DMS114 treated with DMSO at 0.1 percent for 48 hours (cell line): ENCODE measurements around the gene OR12D2.
"Not testable (repeated sequence)": the region's sequence is repeated elsewhere in the genome, so short reads cannot be mapped to it uniquely, and the experiment has no call there.

Experiments
- DNase-seq: peaks from one replicate; lab custom pipeline; 2025; ENCODE audit not compliant: unreplicated experiment; lab: John Stamatoyannopoulos, UW

Gene OR12D2, protein sequence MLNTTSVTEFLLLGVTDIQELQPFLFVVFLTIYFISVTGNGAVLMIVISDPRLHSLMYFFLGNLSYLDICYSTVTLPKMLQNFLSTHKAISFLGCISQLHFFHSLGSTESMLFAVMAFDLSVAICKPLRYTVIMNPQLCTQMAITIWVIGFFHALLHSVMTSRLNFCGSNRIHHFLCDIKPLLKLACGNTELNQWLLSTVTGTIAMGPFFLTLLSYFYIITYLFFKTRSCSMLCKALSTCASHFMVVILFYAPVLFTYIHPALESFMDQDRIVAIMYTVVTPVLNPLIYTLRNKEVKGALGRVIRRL

DNA sequence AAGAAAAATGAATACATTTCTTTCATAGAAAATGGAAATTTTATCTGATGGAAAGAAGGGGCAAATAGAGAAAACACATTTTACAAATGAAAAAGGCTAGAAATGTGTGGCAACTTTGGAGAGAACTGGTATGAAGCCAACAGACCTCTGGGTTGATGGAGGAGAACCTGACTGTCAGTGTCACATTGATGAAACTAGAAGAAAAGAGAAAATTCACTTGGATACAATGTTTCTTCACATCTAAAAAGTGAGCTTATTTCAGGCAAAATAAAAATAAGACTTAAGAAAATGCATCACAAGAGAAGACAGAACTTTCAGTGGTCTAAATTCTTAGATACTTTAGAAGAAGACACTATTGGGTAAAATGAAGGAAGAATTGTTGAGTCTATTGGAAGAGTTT, at the start of gene OR12D2:
OR12D2 (plus strand) TSS at position 301 of the 400 bp plus-strand sequence. CDS start 1,069 bp downstream, outside the sequence.
- no peak for DNase-seq

DNA sequence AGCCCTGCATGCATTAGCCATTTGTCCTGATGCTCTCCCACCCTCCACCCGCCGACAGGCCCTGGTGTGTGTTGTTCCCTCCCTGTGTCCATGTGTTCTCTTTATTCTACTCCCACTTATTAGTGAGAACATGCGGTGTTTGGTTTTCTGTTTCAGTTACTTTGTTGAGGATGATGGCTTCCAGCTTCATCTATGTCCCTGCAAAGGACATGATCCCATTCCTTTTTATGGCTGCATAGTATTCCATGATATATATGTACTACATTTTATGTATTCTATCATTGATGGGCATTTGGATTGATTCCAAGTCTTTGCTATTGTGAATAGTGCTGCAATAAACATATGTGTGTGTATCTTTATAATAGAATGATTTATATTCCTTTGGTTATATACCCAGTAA, 46.1 kb upstream of the OR12D2 start:
- not testable (repeated sequence) for DNase-seq

DNA sequence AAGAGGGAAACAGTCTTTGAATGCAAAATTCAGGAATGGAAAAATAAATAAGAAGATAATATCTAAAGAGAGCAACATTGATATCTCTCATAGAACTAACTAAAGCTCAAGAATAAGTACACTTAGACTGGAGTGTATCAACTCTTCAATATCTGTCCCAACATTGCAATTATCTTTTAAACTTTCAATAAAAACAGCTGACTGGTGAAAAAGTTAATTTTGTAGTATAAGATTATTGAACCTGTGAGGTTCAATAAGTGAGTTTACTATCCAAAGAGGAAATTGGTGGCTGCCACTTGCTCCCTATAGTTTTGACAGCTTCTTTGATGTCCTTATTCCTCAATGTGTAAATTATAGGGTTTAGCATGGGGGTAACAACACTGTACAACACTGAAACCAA, 40.5 kb upstream of the OR12D2 start:
- DNase-seq = no peak

DNA sequence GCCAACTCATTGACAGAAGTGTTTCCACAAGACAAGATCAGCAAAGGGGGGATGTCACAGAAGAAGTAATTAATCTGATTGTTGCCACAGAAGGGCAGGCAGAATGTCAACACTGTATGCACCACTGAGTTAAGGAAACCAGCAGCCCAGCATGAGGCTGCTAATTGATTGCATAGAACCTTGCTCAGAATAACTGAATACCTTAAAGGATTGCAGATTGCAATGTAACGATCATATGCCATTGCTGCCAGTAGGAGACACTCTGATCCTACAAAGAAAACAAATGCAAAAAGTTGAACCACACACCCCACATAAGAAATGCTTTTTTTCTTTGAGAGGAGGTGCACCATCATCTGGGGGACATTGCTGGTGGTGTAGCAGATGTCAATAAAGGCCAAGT, 39.8 kb upstream of the OR12D2 start:
- no peak for DNase-seq

DNA sequence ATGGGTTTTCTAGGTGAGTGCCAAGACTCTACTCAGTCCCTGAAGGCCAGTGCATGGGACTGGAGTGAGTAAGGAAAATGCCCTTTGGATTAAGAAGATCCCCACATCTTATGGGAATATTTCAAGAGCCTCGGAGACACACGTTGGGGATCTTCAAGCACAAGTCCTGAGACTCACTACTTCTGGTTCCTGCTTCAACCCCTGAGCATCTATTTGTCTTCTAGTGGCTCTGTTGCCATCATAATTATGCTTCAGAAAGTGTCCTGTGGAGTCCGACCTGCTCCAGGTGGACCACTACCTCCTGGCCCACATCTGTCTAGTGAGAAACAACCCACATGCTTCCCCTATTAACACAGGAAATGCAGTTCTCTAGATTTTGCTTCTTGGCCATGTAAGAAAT, 26.7 kb upstream of the OR12D2 start, which contains the start of gene OR5V1:
OR5V1 (minus strand) TSS at position 101 of the 400 bp plus-strand sequence. CDS start 12,670 bp downstream, outside the sequence.
- no peak for DNase-seq

DNA sequence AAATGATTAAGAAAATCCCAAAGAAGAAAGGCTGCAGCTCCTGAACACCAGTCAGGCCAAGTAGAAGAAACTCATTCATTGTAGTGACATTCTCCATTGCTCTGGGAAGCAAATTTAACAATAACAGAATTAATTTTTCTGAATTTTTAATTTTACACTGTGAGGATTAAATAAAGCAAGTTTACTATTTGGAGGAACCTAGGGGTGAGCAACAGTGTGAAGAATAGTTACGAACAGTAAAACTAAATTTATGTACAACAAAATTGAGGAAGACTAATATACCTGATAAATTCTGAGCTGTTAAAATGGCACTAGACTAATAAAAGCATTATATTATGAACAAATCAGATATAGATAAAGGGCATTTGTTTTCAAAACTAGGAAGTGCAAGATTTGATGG, 20.2 kb upstream of the OR12D2 start, which contains the start of gene OR12D3:
OR12D3 (minus strand) TSS at position 101 of the 400 bp plus-strand sequence; CDS start at position 97, 4 bp downstream.
- DNase-seq = no peak

DNA sequence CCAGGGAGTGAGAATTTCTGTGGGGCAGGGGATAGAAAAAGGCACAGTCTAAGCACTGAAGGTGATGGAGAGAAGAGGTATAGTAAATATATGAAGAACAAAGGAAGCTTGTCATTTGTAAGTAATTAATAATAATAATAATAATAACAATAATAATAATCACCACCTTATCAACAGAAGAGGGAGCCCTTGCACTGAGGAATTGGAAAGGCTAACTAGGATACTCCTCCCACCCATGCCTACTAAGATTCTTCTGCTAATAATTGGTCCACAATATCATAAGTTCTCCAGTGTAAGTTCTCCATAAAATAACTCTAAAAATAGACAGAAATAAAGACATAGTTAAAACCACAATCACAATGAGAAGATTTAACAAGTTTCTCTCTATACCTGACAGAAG, 19.4 kb upstream of the OR12D2 start:
- peak; percentile 28 for DNase-seq

DNA sequence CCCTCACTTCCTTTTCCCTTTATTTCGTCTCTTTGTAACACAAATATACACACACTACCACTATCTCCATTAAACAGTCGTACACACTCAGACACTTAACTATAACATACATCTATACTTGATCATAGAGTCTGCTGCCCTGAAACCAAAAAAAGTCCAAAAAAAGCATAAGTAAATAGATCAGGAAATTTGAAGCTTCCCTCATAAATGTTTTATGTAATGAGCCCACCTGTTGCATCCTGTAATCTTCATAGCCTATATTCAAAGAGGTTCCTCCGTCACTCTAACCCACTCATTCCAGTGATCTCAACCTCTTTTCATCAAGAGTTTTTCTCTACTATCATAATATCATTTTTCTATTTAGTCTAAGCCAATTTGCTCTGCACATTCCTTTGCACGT, 6.9 kb upstream of the OR12D2 start:
- DNase-seq = no peak

DNA sequence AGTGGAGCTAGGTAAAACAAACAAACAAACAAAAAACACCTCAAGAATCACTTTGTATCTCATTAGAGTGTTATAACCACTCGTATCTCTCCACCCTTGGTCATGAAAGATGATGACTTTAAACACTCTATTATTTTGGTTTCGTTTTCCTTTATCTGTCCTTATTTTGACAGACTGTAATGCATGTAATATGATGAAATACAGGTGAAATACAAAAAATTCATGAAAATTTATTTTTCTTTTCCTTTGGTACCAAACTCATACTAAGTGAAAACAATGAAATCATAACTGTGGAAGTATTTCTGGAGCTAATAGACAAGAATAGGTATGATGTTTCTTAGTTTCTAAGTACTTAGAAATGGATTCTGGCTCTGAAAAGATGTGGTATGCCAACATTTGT, 4.1 kb downstream of the OR12D2 start:
- DNase-seq = no peak

DNA sequence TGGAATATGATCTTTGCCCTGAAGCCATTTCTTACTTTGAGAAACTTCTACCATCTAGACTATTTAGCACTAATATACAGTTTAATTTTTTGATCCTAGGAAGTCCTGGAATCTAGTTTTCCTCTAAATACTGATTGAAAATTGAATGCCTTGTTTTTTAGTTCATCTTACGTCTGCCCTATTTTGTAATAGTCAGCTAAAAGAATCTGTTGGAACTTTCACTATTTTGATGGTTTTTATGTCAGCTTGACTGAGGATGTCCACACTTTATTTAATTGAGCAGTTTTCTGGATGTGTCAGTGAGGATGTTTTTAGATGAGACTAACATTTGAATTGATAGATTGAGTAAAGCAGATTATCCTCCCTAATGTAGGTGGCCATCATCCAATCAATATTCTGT, 8.4 kb downstream of the OR12D2 start:
- DNase-seq = no peak

DNA sequence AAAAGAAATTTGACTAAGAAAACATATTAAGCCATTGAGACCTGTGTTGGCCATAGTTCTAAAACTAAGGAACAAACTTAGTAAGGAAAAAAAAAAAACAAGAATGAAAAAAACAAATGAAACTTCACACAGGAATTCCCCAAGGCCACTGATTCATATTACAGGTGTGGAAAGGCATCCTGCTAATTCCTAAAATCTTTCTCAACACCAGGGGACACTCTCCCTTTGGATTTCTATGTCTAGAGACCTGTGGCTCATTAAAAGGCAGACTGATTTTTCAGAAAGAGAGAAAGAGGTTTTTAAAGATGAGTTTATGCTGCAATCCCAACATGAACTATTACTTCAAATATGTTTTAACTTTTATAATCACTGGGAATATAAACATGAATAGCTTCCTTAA, 19.2 kb downstream of the OR12D2 start, which contains the start of gene OR12D1:
OR12D1 (plus strand) TSS at position 341 of the 400 bp plus-strand sequence.
- DNase-seq = no peak

DNA sequence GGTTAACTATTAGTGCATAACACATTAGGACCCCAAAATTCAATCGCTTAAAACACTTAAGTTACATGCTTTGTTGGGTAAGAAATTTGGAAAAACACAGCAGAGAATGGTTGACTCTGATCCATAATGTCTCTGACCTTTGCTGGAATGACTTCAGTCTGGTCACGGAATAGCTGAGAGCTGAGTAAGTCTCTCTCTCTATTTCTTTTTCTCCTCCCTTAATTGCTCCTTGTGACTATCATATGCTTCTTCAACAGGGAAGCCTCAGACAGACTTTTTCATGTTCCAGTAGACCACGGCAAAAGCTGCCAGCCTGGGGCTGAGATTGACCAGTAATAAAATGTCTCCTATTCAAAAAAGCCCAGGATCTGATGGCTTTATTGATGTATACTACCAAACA, 24.1 kb downstream of the OR12D2 start:
- no peak for DNase-seq

DNA sequence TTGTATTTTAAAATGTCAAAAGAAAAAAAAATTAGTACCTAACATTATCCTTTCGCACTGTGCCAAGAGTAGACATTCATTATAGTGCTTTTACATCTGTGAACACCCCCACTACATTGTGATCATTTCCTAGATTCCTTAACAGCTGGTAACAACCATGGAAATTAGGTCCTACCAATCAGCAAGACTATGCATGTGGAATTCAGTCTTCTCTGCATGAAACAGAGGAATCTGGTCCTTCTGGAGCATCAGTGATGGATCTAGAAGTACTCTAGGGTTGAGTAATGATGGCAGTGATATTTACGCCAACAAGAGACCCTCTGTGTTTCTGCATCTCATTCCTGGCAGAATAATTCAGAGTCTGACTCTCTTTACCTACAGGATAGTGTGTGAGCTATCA, 28.7 kb downstream of the OR12D2 start:
- no peak for DNase-seq

DNA sequence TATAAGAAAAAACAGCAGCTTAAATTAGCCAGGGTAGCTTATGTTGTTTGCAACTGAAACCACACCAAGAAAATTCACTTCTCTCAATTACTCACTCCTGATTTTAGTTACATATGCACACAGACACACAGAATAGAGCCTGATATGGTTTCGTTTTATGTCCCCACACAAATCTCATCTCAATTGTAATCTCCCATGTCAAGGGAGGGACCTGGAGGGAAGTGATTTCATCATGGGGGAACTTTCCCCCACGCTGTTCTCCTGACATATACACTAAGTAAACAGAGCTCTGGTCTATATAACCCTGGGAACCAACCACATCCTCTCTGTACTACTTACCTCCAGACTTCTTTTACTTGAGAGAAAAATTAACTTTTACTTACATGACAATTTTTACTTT, 29.1 kb downstream of the OR12D2 start:
- no peak for DNase-seq

DNA sequence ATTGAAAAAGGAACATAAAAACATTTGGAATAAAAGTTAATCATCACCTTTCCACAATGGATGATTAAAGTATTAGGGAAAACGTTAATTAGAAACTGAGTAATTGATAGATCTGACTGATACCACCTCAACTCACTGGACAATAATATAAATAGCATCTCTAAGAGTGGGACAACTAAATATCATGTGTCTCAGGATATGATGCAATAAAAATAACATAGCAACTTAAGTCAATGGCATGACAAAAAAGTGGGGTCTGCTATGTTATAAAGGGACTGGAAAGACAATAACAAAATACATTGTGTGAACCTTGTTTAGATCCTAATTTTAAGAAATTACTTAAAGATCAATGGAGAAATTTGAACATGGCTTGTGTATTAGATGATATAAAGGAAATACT, 29.6 kb downstream of the OR12D2 start:
- DNase-seq = no peak

DNA sequence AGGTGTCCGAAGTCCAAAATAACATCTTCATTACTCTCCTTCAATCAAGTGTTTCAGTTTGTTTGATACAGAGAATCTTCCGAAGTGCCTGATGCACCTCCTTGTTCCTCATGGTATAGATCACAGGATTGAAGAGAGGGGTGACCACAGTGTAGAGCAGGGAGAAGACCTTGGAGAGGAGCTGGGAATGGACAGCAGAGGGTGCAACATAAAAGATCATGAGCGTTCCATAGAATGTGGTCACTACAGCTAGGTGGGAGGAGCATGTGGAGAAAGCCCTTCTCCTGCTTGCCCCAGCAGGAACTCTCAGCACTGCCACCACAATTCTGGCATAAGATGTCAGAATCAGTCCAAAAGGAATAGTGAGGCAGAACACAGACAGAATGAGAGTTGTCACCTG, 31.2 kb downstream of the OR12D2 start:
- DNase-seq = no peak

DNA sequence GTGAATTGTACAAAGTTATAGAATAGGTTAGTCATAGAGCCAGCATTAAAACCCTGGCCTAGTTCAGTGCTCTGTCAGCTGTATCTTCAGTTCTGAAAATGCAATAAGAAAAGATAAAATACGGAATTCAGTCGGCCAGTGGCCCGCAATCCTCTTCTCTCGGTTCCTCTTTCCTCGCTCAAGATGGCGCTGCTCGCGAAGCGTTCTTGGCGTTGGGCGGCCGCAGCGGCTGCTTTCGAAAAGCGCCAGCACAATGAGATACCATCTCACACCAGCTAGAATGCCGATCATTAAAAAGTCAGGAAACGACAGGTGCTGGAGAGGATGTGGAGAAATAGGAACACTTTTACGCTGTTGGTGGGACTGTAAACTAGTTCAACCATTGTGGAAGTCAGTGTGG, 41.3 kb downstream of the OR12D2 start:
- DNase-seq = not testable (repeated sequence)

DNA sequence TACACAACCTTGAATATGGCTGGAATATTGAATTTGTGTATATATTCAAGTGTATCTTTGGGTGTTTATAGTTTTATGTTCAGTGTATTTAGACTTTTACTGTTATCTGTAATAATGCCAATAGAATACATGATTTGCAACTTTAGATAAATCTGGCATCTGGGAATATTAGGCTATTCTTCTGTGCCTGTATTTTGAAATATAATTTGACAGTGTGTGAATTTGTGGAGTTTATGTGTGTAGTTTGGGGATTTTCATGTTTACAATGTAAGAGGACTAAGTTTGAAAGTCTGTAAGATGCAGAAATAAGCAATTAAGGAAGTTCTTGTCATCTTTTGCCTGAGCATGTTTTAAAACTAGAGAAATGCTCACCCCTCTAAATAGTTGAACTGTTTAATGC, 43.6 kb downstream of the OR12D2 start, which contains the start of gene OR10C1:
OR10C1 (plus strand) TSS at position 301 of the 400 bp plus-strand sequence. CDS start 710 bp downstream, outside the sequence.
- no peak for DNase-seq

DNA sequence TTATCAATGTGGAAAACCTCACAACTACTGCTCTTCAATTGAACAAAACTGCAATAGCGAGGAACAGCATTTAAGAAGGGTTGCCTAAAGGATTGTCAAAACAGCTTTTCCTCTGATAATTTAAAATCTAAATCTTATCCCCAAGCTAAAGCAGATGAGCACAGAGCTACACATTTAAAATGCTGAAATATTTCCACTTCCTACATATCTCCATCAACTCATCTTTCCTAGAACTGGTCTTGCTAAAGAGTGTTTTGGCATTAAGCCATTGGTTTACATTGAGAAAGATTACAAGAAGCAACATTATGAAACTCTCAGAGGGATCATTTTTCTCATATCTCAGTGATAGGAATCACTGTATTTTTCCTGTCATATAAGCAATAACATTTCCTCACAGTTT, 47.3 kb downstream of the OR12D2 start:
- DNase-seq = no peak

DNA sequence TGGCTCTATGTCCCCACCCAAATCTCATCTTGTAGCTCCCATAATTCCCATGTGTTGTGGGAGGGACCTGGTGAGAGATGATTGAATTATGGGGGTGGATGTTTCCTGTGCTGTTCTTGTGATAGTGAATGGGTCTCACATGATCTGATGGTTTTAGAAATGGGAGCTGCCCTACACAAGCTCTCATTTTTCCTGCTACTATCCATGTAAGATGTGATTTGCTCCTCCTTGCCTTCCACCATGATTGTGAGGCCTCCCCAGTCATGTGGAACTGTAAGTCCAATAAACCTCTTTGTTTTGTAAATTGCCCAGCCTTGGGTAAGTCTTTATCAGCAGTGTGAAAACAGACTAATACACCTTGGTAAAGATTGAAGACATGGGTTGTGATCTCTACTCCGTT, 48.6 kb downstream of the OR12D2 start:
- not testable (repeated sequence) for DNase-seq
